Uterus (tissue), 2 donors: ENCODE measurements around the gene S1PR4.

Experiments
- POLR2A ChIP-seq, 2 donors: fragments of 450-650 bp; IDR thresholded peaks; one replicate each; pipeline ENCODE4 v1.6.1; 2016; ENCODE audit warnings: antibody characterized with exemption in 2 of 2, mild to moderate bottlenecking in 1 of 2, moderate library complexity in 1 of 2
- TF ChIP-seq, protein P1 (sequence below), 4 experiments: fragments of 200-600 bp in 2 of 4; fragments of 450-650 bp in 2 of 4; sonication (generic) in 2 of 4; IDR thresholded peaks; one replicate each; pipeline ENCODE4 v1.5.1; 2016 to 2019; ENCODE audit warnings: antibody characterized with exemption in 4 of 4, mild to moderate bottlenecking in 2 of 4, moderate library complexity in 1 of 4

DNA sequence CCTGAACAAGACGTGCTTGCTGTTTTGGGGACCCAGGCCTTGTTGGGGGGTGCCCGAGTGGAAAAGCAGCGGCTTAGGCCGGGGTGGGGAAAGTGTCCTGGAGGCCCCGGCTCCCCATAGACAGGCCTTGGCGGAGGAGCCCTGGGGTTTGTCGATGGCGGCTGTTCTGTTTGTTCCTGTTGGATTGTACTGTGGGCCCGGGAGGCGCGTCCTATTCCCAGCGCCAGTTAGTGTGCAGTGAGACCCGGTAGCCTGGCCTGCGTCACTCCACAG lies 18.3 kb downstream of the S1PR4 start:
- TF ChIP-seq, protein P1, sequence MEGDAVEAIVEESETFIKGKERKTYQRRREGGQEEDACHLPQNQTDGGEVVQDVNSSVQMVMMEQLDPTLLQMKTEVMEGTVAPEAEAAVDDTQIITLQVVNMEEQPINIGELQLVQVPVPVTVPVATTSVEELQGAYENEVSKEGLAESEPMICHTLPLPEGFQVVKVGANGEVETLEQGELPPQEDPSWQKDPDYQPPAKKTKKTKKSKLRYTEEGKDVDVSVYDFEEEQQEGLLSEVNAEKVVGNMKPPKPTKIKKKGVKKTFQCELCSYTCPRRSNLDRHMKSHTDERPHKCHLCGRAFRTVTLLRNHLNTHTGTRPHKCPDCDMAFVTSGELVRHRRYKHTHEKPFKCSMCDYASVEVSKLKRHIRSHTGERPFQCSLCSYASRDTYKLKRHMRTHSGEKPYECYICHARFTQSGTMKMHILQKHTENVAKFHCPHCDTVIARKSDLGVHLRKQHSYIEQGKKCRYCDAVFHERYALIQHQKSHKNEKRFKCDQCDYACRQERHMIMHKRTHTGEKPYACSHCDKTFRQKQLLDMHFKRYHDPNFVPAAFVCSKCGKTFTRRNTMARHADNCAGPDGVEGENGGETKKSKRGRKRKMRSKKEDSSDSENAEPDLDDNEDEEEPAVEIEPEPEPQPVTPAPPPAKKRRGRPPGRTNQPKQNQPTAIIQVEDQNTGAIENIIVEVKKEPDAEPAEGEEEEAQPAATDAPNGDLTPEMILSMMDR (IDR thresholded peaks at IDR 0.05) = no peak
- no peak for TF ChIP-seq POLR2A (IDR thresholded peaks at IDR 0.05)
